Prostate gland (tissue), 2 donors: ENCODE measurements around the gene ATP5PD.

Experiments
- CTCF ChIP-seq, 4 experiments: fragments of 200-600 bp in 2 of 4; fragments of 450-650 bp in 2 of 4; sonication (generic) in 2 of 4; IDR thresholded peaks; 1 replicate in 3 of 4; 2 replicates in 1 of 4; pipeline ENCODE4 v1.5.1; 2016 to 2019; ENCODE audit warnings: antibody characterized with exemption in 4 of 4, mild to moderate bottlenecking in 2 of 4, moderate library complexity in 2 of 4
- POLR2A ChIP-seq: fragments of 450-650 bp; IDR thresholded peaks from one replicate; pipeline ENCODE4 v1.6.1; 2016; ENCODE audit warnings: antibody characterized with exemption, mild to moderate bottlenecking

GRCh38 chr17:75069783-75070182, 23.0 kb upstream of the ATP5PD start:
- TF ChIP-seq POLR2A: no peak
- peak in 2 of 4 experiments; percentile 39 to 59 for TF ChIP-seq CTCF (IDR thresholded peaks at IDR 0.05)
